Activated T-cell treated with anti-CD3 and anti-CD28 coated beads, Interleukin-2, amount 50 U/mL, for 4 hours (primary cell): Measurements from ENCODE around the gene VWA7. TPM values are rescaled to one million over a fixed set of nuclear protein-coding genes. Genes with fewer than 3 reads are reported as not detected.

Source experiments
- total RNA-seq, 3 donors: library from RNA; stranded (reverse); gene quantifications; one replicate each; pipeline ENCODE4 v1.2.1, GENCODE V29; 2021

VWA7 gene
- total RNA-seq, 3 donors from 2014 or later, result 1.4 TPM

Other genes with a start within 250 kb of the VWA7 start
- gene MCCD1, start 248.4 kb downstream of the VWA7 start, total RNA-seq, result not detected
- 100 to 1,000 TPM; 644 to 667 (median 666) TPM for gene DDX39B, start 235.3 kb downstream of the VWA7 start, total RNA-seq
- gene ATP6V1G2, start 230.7 kb downstream of the VWA7 start, total RNA-seq, result under 1 TPM; 0.38 to 0.84 (median 0.58) TPM
- gene NFKBIL1, start 229.7 kb downstream of the VWA7 start, total RNA-seq, result 10 to 100 TPM in 2 of 3 donors, 1 to 10 TPM in 1; 9.3 to 12.8 (median 12.7) TPM
- gene LTA, start 205.0 kb downstream of the VWA7 start, total RNA-seq, result 1,000 to 10,000 TPM; 1,238 to 1,641 (median 1,296) TPM
- 100 to 1,000 TPM; 485 to 701 (median 587) TPM for gene TNF, start 201.8 kb downstream of the VWA7 start, total RNA-seq
- gene LTB, start 194.9 kb downstream of the VWA7 start, total RNA-seq, result 100 to 1,000 TPM; 161 to 210 (median 186) TPM
- gene LST1, start 191.1 kb downstream of the VWA7 start, total RNA-seq, result 1 to 10 TPM; 4.8 to 7.9 (median 7.0) TPM
- gene NCR3, start 184.3 kb downstream of the VWA7 start, total RNA-seq, result 10 to 100 TPM in 1 of 3 donors, 1 to 10 TPM in 2; 6.0 to 27.3 (median 8.4) TPM
- gene AIF1, start 162.1 kb downstream of the VWA7 start, total RNA-seq, result 10 to 100 TPM; 18.5 to 57.5 (median 36.5) TPM
- gene PRRC2A, start 156.6 kb downstream of the VWA7 start, total RNA-seq, result 100 to 1,000 TPM; 290 to 309 (median 306) TPM
- gene BAG6, start 124.7 kb downstream of the VWA7 start, total RNA-seq, result 100 to 1,000 TPM; 403 to 418 (median 411) TPM
- 1 to 10 TPM; 1.8 to 2.8 (median 2.1) TPM for gene APOM, start 121.4 kb downstream of the VWA7 start, total RNA-seq
- gene C6orf47, start 116.5 kb downstream of the VWA7 start, total RNA-seq, result 10 to 100 TPM; 17.1 to 18.3 (median 18.2) TPM
- gene GPANK1, start 112.3 kb downstream of the VWA7 start, total RNA-seq, result 10 to 100 TPM; 34.9 to 37.8 (median 37.5) TPM
- 100 to 1,000 TPM; 301 to 311 (median 307) TPM for gene CSNK2B, start 111.2 kb downstream of the VWA7 start, total RNA-seq
- gene LY6G5B, start 107.4 kb downstream of the VWA7 start, total RNA-seq, result 10 to 100 TPM; 22.6 to 24.0 (median 22.9) TPM
- 1 to 10 TPM; 2.3 to 3.8 (median 3.1) TPM for gene LY6G5C, start 96.3 kb downstream of the VWA7 start, total RNA-seq
- gene ABHD16A, start 74.0 kb downstream of the VWA7 start, total RNA-seq, result 10 to 100 TPM; 33.9 to 38.1 (median 35.2) TPM
- not detected for gene LY6G6F, start 70.5 kb downstream of the VWA7 start, total RNA-seq
- not detected for gene LY6G6D, start 62.0 kb downstream of the VWA7 start, total RNA-seq
- not detected for gene LY6G6C, start 55.6 kb downstream of the VWA7 start, total RNA-seq
- under 1 TPM in 2 of 3 donors, not detected in 1; 0.33 to 0.55 TPM for gene MPIG6B, start 54.0 kb downstream of the VWA7 start, total RNA-seq
- 1 to 10 TPM; 3.4 to 3.9 (median 3.5) TPM for gene DDAH2, start 48.0 kb downstream of the VWA7 start, total RNA-seq
- gene CLIC1, start 40.8 kb downstream of the VWA7 start, total RNA-seq, result 100 to 1,000 TPM; 344 to 370 (median 353) TPM
- 10 to 100 TPM; 30.9 to 35.4 (median 34.3) TPM for gene MSH5, start 37.3 kb downstream of the VWA7 start, total RNA-seq
- gene SAPCD1, start 14.7 kb downstream of the VWA7 start, total RNA-seq, result 10 to 100 TPM in 2 of 3 donors, 1 to 10 TPM in 1; 9.4 to 12.2 (median 12.1) TPM
- 100 to 1,000 TPM; 231 to 263 (median 234) TPM for gene VARS1, start 18.4 kb upstream of the VWA7 start, total RNA-seq
- 100 to 1,000 TPM; 163 to 192 (median 184) TPM for gene LSM2, start 29.6 kb upstream of the VWA7 start, total RNA-seq
- gene HSPA1L, start 38.0 kb upstream of the VWA7 start, total RNA-seq, result 1 to 10 TPM; 1.6 to 1.8 (median 1.7) TPM
- gene HSPA1A, start 38.2 kb upstream of the VWA7 start, total RNA-seq, result 10 to 100 TPM; 33.3 to 38.1 (median 34.2) TPM
- 10 to 100 TPM; 76.1 to 97.7 (median 93.0) TPM for gene HSPA1B, start 50.4 kb upstream of the VWA7 start, total RNA-seq
- 10 to 100 TPM; 25.6 to 26.7 (median 26.0) TPM for gene NEU1, start 85.5 kb upstream of the VWA7 start, total RNA-seq
- under 1 TPM; 0.13 to 0.60 (median 0.20) TPM for gene SLC44A4, start 101.7 kb upstream of the VWA7 start, total RNA-seq
- gene EHMT2, start 120.4 kb upstream of the VWA7 start, total RNA-seq, result 10 to 100 TPM; 52.8 to 70.9 (median 67.8) TPM
- gene ZBTB12, start 124.8 kb upstream of the VWA7 start, total RNA-seq, result 1 to 10 TPM; 3.5 to 6.1 (median 5.4) TPM
- 1 to 10 TPM in 1 of 3 donors, under 1 TPM in 2; 0.56 to 1.0 (median 0.95) TPM for gene C2, start 150.4 kb upstream of the VWA7 start, total RNA-seq
- gene CFB, start 168.8 kb upstream of the VWA7 start, total RNA-seq, result 1 to 10 TPM in 2 of 3 donors, under 1 TPM in 1; 0.42 to 1.5 (median 1.4) TPM
- gene NELFE, start 181.6 kb upstream of the VWA7 start, total RNA-seq, result 100 to 1,000 TPM; 107 to 111 (median 109) TPM
- 100 to 1,000 TPM; 123 to 157 (median 132) TPM for gene SKIC2, start 181.8 kb upstream of the VWA7 start, total RNA-seq
- 1 to 10 TPM; 7.1 to 9.0 (median 8.9) TPM for gene DXO, start 194.8 kb upstream of the VWA7 start, total RNA-seq
- gene C4A, start 204.7 kb upstream of the VWA7 start, total RNA-seq, result 1 to 10 TPM; 4.3 to 5.9 (median 5.3) TPM
- 1 to 10 TPM; 4.9 to 5.3 (median 5.2) TPM for gene C4B, start 237.5 kb upstream of the VWA7 start, total RNA-seq